ENCODE data around the gene ARHGAP4. TPM values are rescaled to one million over a fixed set of nuclear protein-coding genes. Genes with fewer than 3 reads are reported as not detected.

ARHGAP4 gene
- polyA plus RNA-seq, 3 donors: 51.5 to 508 (median 64.4) TPM

- Histone ChIP-seq H3K4me1 (ENCODE audit: control insufficient read depth in 1 of 2, insufficient read depth in 2 of 2, low read length in 2 of 2) (peaks cover 31 to 36% of the 10 kb centered on the region in 2 donors), H3K27ac (ENCODE audit: low read depth in 1 of 2, low read length in 2 of 2) (peak overlapping the region; percentile 99 to 100), H3K9ac (ENCODE audit: insufficient read depth, low read length, poor library complexity, severe bottlenecking) (peak overlapping the region; percentile 10), H3K27me3 (ENCODE audit: control insufficient read depth in 2 of 2, insufficient read depth in 2 of 2, low read length in 2 of 2) (no peaks in the 10 kb centered on the region), H3K36me3 (replicated peaks in 1 of 2; ENCODE audit: control insufficient read depth in 1 of 2, insufficient read depth in 2 of 2, low read length in 2 of 2) (no peaks in the 10 kb centered on the region), H3K4me3 (replicated peaks in 1 of 3; ENCODE audit: low read depth in 2 of 3, low read length in 3 of 3) (peak overlapping the region in 1 of 3 experiments; percentile 71), H2AFZ (ENCODE audit: insufficient read depth, low read depth, low read length, poor library complexity, severe bottlenecking) (peak overlapping the region; percentile 19), H4K20me1 (ENCODE audit: insufficient read depth, low read length) (peaks cover 28% of the 10 kb centered on the region), H3K4me2 (replicated peaks; ENCODE audit: extremely low read depth, low read length, poor library complexity, severe bottlenecking) (peak overlapping the region; percentile 87), H3K79me2 (ENCODE audit: insufficient read depth, low read length) (peaks cover 56% of the 10 kb centered on the region), H3K9me3 (replicated peaks in 1 of 2; ENCODE audit: control insufficient read depth in 1 of 2, insufficient read depth in 1 of 2, low read length in 2 of 2) (no peaks in the 10 kb centered on the region)
- peak overlapping the region; percentile 32 to 84 for H3K4me3 Mint-ChIP-seq
- DNase-seq: peak; percentile 54 to 72 (median 64)
- intact Hi-C loops (cut with micrococcal nuclease): loop anchor here (5.0 kb wide), 2 partner anchors 33 to 38 kb away; no protein-coding TSS in a partner anchor
- H3K9me3 Mint-ChIP-seq: peaks cover 0 to 18% (median 8%) of the 10 kb centered on the region in 7 donors
- peaks cover 0 to 38% (median 0%) of the 10 kb centered on the region in 3 donors for H3K27me3 Mint-ChIP-seq (ENCODE audit: low read depth in 3 of 3)
- peaks cover 30% of the 10 kb centered on the region for H3K4me1 Mint-ChIP-seq
- TF ChIP-seq, protein P1, sequence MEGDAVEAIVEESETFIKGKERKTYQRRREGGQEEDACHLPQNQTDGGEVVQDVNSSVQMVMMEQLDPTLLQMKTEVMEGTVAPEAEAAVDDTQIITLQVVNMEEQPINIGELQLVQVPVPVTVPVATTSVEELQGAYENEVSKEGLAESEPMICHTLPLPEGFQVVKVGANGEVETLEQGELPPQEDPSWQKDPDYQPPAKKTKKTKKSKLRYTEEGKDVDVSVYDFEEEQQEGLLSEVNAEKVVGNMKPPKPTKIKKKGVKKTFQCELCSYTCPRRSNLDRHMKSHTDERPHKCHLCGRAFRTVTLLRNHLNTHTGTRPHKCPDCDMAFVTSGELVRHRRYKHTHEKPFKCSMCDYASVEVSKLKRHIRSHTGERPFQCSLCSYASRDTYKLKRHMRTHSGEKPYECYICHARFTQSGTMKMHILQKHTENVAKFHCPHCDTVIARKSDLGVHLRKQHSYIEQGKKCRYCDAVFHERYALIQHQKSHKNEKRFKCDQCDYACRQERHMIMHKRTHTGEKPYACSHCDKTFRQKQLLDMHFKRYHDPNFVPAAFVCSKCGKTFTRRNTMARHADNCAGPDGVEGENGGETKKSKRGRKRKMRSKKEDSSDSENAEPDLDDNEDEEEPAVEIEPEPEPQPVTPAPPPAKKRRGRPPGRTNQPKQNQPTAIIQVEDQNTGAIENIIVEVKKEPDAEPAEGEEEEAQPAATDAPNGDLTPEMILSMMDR (IDR thresholded peaks at IDR 0.05): no peak
- H3K36me3 Mint-ChIP-seq: peaks cover 0 to 2% of the 10 kb centered on the region in 2 donors
- 43% methylated on average over 8 of the region's 14 CpGs for WGBS (ENCODE audit: insufficient coverage)
- H3K27ac Mint-ChIP-seq: peak overlapping the region; percentile 82 to 99 (median 93)
Measured at GRCh38 chrX:153974003-153974725, 48.1 kb upstream of the ARHGAP4 start.

DNA sequence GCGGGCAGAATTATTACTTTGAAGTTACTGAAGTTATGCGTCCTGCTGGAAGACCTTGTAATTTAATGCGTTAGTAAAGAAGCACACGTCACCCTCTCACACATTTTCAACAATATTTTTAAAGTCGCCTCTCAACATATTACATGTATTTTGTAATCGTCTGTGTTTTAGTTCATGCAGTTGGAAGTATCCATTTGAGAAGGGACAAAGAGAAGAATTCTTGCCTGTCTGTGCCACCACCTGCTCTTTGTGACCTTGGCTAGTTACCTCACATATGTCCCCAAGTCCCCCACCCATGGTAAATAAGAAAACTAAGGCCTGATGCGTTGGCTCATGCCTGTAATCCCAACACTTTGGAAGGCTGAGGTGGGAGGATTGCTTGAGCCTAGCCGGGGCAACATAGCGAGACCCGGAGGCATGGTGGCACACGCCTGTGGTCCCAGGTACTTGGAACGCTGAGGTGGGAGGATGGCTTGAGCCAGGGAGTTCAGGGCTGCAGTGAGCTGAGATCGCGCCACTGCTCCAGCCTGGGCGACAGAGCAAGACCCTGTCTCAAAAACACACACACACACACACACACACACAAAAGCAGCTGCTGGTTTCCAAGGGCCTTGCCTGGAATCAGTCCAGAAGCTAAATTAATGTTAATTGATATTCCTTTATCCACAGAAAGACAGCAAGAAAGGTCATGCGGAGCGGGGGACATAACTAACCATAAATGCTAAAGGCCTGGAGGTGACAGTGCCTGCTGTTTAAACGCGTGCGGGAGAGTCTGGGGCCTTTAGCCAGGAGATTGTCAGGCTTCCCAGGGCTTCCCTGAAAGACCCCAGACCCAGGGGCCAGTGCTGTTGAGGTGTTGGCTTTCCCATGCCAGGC lies 47.3 kb upstream of the ARHGAP4 start:
- H3K27ac ChIP-seq (ENCODE audit: low read depth in 1 of 2, low read length in 2 of 2): peak overlapping the region; percentile 99 to 100
- H3K4me3 ChIP-seq (replicated peaks in 1 of 3; ENCODE audit: low read depth in 2 of 3, low read length in 3 of 3): peak overlapping the region; percentile 46 to 71 (median 50)
- peak overlapping the region; percentile 82 to 99 (median 93) for H3K27ac Mint-ChIP-seq
- no peak for DNase-seq
- TF ChIP-seq, protein P1 (IDR thresholded peaks at IDR 0.05): no peak
- peak overlapping the region; percentile 87 for H3K4me2 ChIP-seq (replicated peaks; ENCODE audit: extremely low read depth, low read length, poor library complexity, severe bottlenecking)
- H3K79me2 ChIP-seq (ENCODE audit: insufficient read depth, low read length): peaks cover 64% of the 10 kb centered on the region
- H3K36me3 Mint-ChIP-seq: peaks cover 0 to 2% of the 10 kb centered on the region in 2 donors
- H3K36me3 ChIP-seq (replicated peaks in 1 of 2; ENCODE audit: control insufficient read depth in 1 of 2, insufficient read depth in 2 of 2, low read length in 2 of 2): no peaks in the 10 kb centered on the region
- H2AFZ ChIP-seq (ENCODE audit: insufficient read depth, low read depth, low read length, poor library complexity, severe bottlenecking): peak overlapping the region; percentile 18
- peaks cover 0 to 35% (median 0%) of the 10 kb centered on the region in 3 donors for H3K27me3 Mint-ChIP-seq (ENCODE audit: low read depth in 3 of 3)
- intact Hi-C loops (cut with micrococcal nuclease): loop anchor here (5.0 kb wide), 2 partner anchors 34 to 39 kb away; no protein-coding TSS in a partner anchor
- H3K27me3 ChIP-seq (ENCODE audit: control insufficient read depth in 2 of 2, insufficient read depth in 2 of 2, low read length in 2 of 2): no peaks in the 10 kb centered on the region
- peak overlapping the region; percentile 75 to 86 for H3K4me3 Mint-ChIP-seq
- H3K9ac ChIP-seq (ENCODE audit: insufficient read depth, low read length, poor library complexity, severe bottlenecking): peak overlapping the region; percentile 97
- peaks cover 36% of the 10 kb centered on the region for H4K20me1 ChIP-seq (ENCODE audit: insufficient read depth, low read length)
- H3K9me3 Mint-ChIP-seq: peaks cover 0 to 18% (median 8%) of the 10 kb centered on the region in 7 donors
- H3K9me3 ChIP-seq (replicated peaks in 1 of 2; ENCODE audit: control insufficient read depth in 1 of 2, insufficient read depth in 1 of 2, low read length in 2 of 2): no peaks in the 10 kb centered on the region
- peaks cover 39 to 44% of the 10 kb centered on the region in 2 donors for H3K4me1 ChIP-seq (ENCODE audit: control insufficient read depth in 1 of 2, insufficient read depth in 2 of 2, low read length in 2 of 2)
- H3K4me1 Mint-ChIP-seq: peaks cover 34% of the 10 kb centered on the region
- WGBS (ENCODE audit: insufficient coverage): no CpG with 5 or more reads among the region's 20 CpGs
